Measurements from ENCODE around the gene SERPINA5.
"Not testable (repeated sequence)": the region's sequence is repeated elsewhere in the genome, so short reads cannot be mapped to it uniquely, and the experiment has no call there.

GRCh38 chr14:94577472-94577871, 3.8 kb upstream of the SERPINA5 start:
- TF ChIP-seq CTCF (IDR thresholded peaks at IDR 0.05; ENCODE audit: poor library complexity, severe bottlenecking); POLR2AphosphoS5 (IDR thresholded peaks at IDR 0.05); REST (IDR thresholded peaks at IDR 0.05; ENCODE audit: borderline replicate concordance); EZH2 (IDR thresholded peaks at IDR 0.05; ENCODE audit: borderline replicate concordance, insufficient read depth, low read length, poor library complexity, severe bottlenecking); RAD21 (conservative IDR thresholded peaks at IDR 0.05); EP300 (conservative IDR thresholded peaks at IDR 0.05; ENCODE audit: poor library complexity, severe bottlenecking); SMC3 (conservative IDR thresholded peaks at IDR 0.05; ENCODE audit: poor library complexity); TAF1 (IDR thresholded peaks at IDR 0.05; ENCODE audit: low read depth): not testable (repeated sequence)
